Measurements from ENCODE around the gene SORL1.

SORL1 gene

GRCh38 chr11:121572571-121573059 is 120.5 kb downstream of the SORL1 start:
- TF ChIP-seq CTCF (IDR thresholded peaks at IDR 0.05), result no peak

DNA sequence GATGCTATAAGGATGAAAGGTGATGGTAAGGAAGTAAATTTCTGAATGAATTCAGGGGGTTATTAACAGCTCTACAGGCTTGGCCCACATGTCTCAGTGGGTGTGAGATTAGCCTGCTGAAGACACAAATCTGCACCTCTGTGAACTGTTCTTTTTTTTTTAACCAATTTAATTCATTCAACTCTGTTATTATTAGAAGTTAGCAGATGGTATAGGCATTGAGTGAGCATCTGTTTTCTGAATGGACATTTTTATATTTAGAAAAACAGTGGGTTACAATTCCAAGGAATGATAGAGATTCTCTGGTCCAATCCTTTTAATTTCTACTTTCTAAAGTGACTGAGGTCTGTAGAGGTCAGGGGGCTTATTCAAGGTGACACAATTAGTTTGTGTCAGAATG is 122.7 kb downstream of the SORL1 start:
- TF ChIP-seq CTCF (IDR thresholded peaks at IDR 0.05), result no peak

GRCh38 chr11:121575250-121575962 is 123.3 kb downstream of the SORL1 start:
- TF ChIP-seq CTCF (IDR thresholded peaks at IDR 0.05), result no peak

DNA sequence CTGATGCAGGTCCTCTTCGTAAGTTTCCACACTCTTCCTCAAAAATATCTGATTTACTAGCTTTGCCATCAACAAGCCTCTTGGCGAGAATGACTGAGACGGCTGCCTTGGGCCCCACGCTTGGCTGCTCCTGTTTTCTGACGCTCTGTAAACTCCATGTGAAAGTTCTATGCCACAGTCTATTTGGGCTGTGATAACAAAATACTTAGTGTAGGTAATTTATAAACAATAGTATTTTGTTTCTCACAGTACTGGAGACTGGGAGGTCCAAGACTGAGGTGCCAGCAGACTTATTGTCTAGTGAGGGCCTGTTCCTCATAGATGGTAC is 123.8 kb downstream of the SORL1 start:
- no peak for TF ChIP-seq CTCF (IDR thresholded peaks at IDR 0.05)

DNA sequence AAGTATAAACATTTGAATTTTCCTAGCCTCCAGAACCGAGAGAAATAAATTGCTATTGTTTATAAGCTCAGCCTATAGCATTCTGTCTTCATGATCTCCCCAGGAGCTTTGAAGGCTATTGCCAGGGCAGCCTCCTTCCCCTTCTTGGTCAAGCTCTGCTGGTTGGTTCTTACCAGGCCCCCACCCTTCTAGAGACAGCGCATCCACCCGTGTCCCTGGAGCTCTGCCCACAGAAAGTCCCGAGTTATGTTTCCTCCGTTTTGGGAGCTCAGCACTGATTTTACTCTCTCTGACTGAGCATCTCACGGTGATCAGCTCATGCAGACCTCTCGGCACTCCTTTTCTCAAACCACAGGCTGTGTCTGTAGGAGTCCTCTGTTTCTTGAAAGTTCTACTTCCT is 124.4 kb downstream of the SORL1 start:
- no peak for TF ChIP-seq CTCF (IDR thresholded peaks at IDR 0.05)

DNA sequence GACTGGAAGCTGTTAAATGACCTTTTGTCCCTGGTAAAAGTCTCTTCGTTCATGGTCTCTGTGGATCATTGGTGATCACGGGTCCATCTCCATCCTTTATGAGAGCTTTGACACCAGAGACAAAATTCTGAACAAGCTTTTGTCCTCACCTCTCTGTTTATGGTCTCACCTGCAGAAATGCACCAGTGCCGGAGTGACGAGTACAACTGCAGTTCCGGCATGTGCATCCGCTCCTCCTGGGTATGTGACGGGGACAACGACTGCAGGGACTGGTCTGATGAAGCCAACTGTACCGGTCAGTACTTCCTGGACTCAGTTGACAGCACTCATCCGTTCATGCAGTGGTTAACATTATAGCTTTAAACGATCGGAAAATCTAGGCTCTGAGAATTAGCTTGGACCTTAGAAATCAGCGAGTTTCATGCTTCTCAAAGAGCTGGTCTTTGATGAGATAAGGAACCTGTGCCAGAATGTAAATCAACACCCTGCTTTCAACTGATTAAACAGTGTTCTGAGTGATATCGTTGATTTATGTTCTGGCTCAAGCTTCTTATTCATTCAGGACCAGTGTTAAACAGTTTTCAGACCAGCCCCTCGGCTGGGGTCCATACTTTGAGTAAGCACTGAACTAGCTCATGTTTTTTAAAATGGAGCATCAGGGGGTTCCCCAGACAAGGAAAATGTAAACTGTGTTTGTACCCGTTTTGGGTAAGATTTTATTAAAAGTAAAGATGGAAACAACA is 125.2 kb downstream of the SORL1 start:
- no peak for TF ChIP-seq CTCF (IDR thresholded peaks at IDR 0.05)

DNA sequence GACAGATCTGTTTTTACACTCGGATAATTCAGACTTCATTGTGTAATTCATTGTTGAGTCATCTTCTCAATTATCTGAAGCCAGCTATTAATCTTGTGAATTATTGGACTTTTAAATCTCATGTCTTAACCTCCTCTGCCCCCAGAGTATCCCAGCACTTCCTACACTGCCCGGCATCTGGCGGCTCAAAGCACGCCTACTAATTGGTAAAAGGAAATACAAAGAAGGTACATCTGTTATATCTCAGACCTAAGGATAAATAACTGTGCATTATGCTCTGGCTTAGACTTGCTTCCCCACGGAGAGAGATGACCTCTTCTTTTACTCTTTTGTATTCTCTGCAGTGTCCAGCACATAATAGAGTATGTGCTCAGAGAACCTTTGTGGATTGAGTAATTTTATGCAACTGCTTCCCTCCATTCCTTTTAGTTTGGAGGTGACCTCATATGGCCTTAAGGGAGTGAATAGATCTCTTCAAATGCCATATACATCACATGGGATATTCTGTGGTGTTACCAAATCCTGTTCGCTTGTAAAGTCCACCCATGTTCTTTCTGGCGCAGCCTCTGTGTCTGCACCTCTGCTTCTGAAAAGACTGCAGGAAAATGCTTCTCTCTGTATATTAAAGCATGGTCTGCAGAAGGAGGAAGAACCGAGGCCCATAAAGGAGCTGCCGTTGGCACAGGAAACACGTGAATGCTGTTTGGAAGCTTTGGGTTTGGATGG is 126.3 kb downstream of the SORL1 start:
- no peak for TF ChIP-seq CTCF (IDR thresholded peaks at IDR 0.05)
